MM.1S (cell line): ENCODE results near the gene AGGF1.
"Not testable (repeated sequence)": the region's sequence is repeated elsewhere in the genome, so short reads cannot be mapped to it uniquely, and the experiment has no call there.

Experiments
- DNase-seq: peaks from one replicate; pipeline ENCODE4 v3.0.0-alpha.2; 2015
- H2AFZ ChIP-seq: fragments of 300-600 bp; sonication (generic); 2 replicates; pipeline ENCODE4 v1.6.0; 2016; ENCODE audit warnings: antibody characterized with exemption, low read length
- H3F3A ChIP-seq: fragments of 300-600 bp; sonication (generic); 2 replicates; pipeline ENCODE4 v1.6.1; 2016; ENCODE audit warnings: mild to moderate bottlenecking, antibody characterized with exemption, low read length, moderate library complexity, mixed read lengths; ENCODE audit not compliant: insufficient read depth
- H3K27ac ChIP-seq: fragments of 300-600 bp; sonication (generic); 2 replicates; pipeline ENCODE4 v1.5.1; 2016; ENCODE audit warnings: mild to moderate bottlenecking, low read length
- H3K27me3 ChIP-seq: fragments of 300-600 bp; sonication (generic); replicated peaks from 2 replicates; pipeline ENCODE4 v1.6.0; 2016; ENCODE audit warnings: low read length; ENCODE audit not compliant: insufficient read depth
- H3K36me3 ChIP-seq: fragments of 300-600 bp; sonication (generic); replicated peaks from 2 replicates; pipeline ENCODE4 v1.6.1; 2016; ENCODE audit warnings: mild to moderate bottlenecking, low read length, mixed read lengths; ENCODE audit not compliant: insufficient read depth
- H3K4me1 ChIP-seq: fragments of 300-600 bp; sonication (generic); 2 replicates; pipeline ENCODE4 v1.6.1; 2016; ENCODE audit warnings: low read length, mixed read lengths
- H3K4me2 ChIP-seq: fragments of 300-600 bp; sonication (generic); 2 replicates; pipeline ENCODE4 v1.6.0; 2016; ENCODE audit warnings: low read depth, low read length
- H3K4me3 ChIP-seq: fragments of 300-600 bp; sonication (generic); 2 replicates; pipeline ENCODE4 v1.5.1; 2016; ENCODE audit warnings: low read length, mixed read lengths
- H3K79me2 ChIP-seq: fragments of 300-600 bp; sonication (generic); 2 replicates; pipeline ENCODE4 v1.6.1; 2016; ENCODE audit warnings: mixed run types, low read length, mixed read lengths
- H3K9ac ChIP-seq: fragments of 300-600 bp; sonication (generic); 2 replicates; pipeline ENCODE4 v1.6.1; 2016; ENCODE audit warnings: low read length, mixed read lengths
- H3K9me2 ChIP-seq: fragments of 300-600 bp; sonication (generic); replicated peaks from 2 replicates; pipeline ENCODE4 v1.6.1; 2016; ENCODE audit warnings: mild to moderate bottlenecking, low read length, mixed read lengths; ENCODE audit not compliant: insufficient read depth
- H3K9me3 ChIP-seq: fragments of 300-600 bp; sonication (generic); replicated peaks from 2 replicates; pipeline ENCODE4 v1.6.1; 2016; ENCODE audit warnings: mild to moderate bottlenecking, low read length, mixed read lengths; ENCODE audit not compliant: insufficient read depth
- H4K20me1 ChIP-seq: fragments of 300-600 bp; sonication (generic); 2 replicates; pipeline ENCODE4 v1.6.1; 2016; ENCODE audit warnings: mild to moderate bottlenecking, low read length, moderate library complexity, mixed read lengths; ENCODE audit not compliant: insufficient read depth
- CTCF ChIP-seq: fragments of 300-600 bp; sonication (generic); IDR thresholded peaks from 2 replicates; pipeline ENCODE4 v1.5.1; 2016; ENCODE audit warnings: antibody characterized with exemption, low read length, mixed read lengths
- EZH2 ChIP-seq: fragments of 300-600 bp; sonication (generic); optimal IDR thresholded peaks from 2 replicates; pipeline ENCODE3; 2017; ENCODE audit warnings: low read depth, mild to moderate bottlenecking, antibody characterized with exemption, low read length, mixed read lengths
- EZH2phosphoT487 ChIP-seq: fragments of 300-600 bp; sonication (generic); IDR thresholded peaks from 2 replicates; pipeline ENCODE4 v1.6.1; 2018; ENCODE audit warnings: antibody characterized with exemption, low read length

Gene AGGF1

GRCh38 chr5:77076961-77077828 is 47.0 kb downstream of the AGGF1 start:
- TF ChIP-seq EZH2phosphoT487 (no peak), CTCF (0 out of 2 replicates have a peak, but pooled peaks have one; percentile 9)
- Histone ChIP-seq H3K79me2 (no peaks in the 10 kb centered on the region), H3K9me3 (no peaks in the 10 kb centered on the region), H3K4me2 (no peak overlapping the region), H2AFZ (no peak overlapping the region), H3K9ac (no peak overlapping the region), H4K20me1 (no peaks in the 10 kb centered on the region), H3K4me3 (no peak overlapping the region), H3K27me3 (no peaks in the 10 kb centered on the region), H3K27ac (no peak overlapping the region), H3F3A (no peaks in the 10 kb centered on the region), H3K4me1 (no peaks in the 10 kb centered on the region), H3K36me3 (no peaks in the 10 kb centered on the region), H3K9me2 (no peaks in the 10 kb centered on the region)
- no peak for DNase-seq

- DNase-seq: no peak
- H4K20me1 ChIP-seq: no peaks in the 10 kb centered on the region
- no peaks in the 10 kb centered on the region for H3K27me3 ChIP-seq
- H3K9me2 ChIP-seq: no peaks in the 10 kb centered on the region
- H2AFZ ChIP-seq: no peak overlapping the region
- no peak overlapping the region for H3K4me3 ChIP-seq
- H3K9ac ChIP-seq: no peak overlapping the region
- no peaks in the 10 kb centered on the region for H3K9me3 ChIP-seq
- H3F3A ChIP-seq: no peaks in the 10 kb centered on the region
- no peaks in the 10 kb centered on the region for H3K79me2 ChIP-seq
- TF ChIP-seq CTCF: no peak
- no peak for TF ChIP-seq EZH2
- no peak for TF ChIP-seq EZH2phosphoT487
- no peak overlapping the region for H3K4me2 ChIP-seq
- H3K27ac ChIP-seq: no peak overlapping the region
- no peaks in the 10 kb centered on the region for H3K36me3 ChIP-seq
- no peaks in the 10 kb centered on the region for H3K4me1 ChIP-seq
These were observed 47.6 kb downstream of the AGGF1 start for GRCh38 chr5:77077829-77078176.

- H2AFZ ChIP-seq, H3K4me1 ChIP-seq, H3K27ac ChIP-seq, H4K20me1 ChIP-seq, H3K9me3 ChIP-seq, H3K9me2 ChIP-seq, DNase-seq, H3K9ac ChIP-seq, H3K27me3 ChIP-seq, H3F3A ChIP-seq, H3K36me3 ChIP-seq, H3K4me3 ChIP-seq, H3K4me2 ChIP-seq, H3K79me2 ChIP-seq: not testable (repeated sequence)
These were observed 50.3 kb downstream of the AGGF1 start for GRCh38 chr5:77080479-77080878.

- no peaks in the 10 kb centered on the region for H4K20me1 ChIP-seq
- no peak overlapping the region for H2AFZ ChIP-seq
- H3K4me3 ChIP-seq: no peak overlapping the region
- H3K4me1 ChIP-seq: no peaks in the 10 kb centered on the region
- H3K4me2 ChIP-seq: no peak overlapping the region
- TF ChIP-seq EZH2 (no peak), CTCF (no peak), EZH2phosphoT487 (no peak)
- no peaks in the 10 kb centered on the region for H3K27me3 ChIP-seq
- H3K9me3 ChIP-seq: no peaks in the 10 kb centered on the region
- H3K9me2 ChIP-seq: no peaks in the 10 kb centered on the region
- no peak overlapping the region for H3K9ac ChIP-seq
- H3K36me3 ChIP-seq: no peaks in the 10 kb centered on the region
- no peaks in the 10 kb centered on the region for H3K79me2 ChIP-seq
- DNase-seq: no peak
- no peak overlapping the region for H3K27ac ChIP-seq
- no peaks in the 10 kb centered on the region for H3F3A ChIP-seq
These were observed 50.7 kb downstream of the AGGF1 start for GRCh38 chr5:77080905-77081304.
